GM12891 (cell line): ENCODE measurements around the gene BCL7C.

Experiments
- PAX5 ChIP-seq: IDR thresholded peaks from 2 replicates; pipeline ENCODE4 v1.6.1; 2011; ENCODE audit warnings: low read length, moderate library complexity, mild to moderate bottlenecking; ENCODE audit not compliant: insufficient read depth, severe bottlenecking
- POLR2A ChIP-seq: IDR thresholded peaks from 2 replicates; pipeline ENCODE4 v1.6.1; 2011; ENCODE audit warnings: low read depth, low read length, control low read depth
- POLR2AphosphoS5 ChIP-seq: IDR thresholded peaks from 2 replicates; pipeline ENCODE4 v1.6.1; 2011; ENCODE audit warnings: low read depth, low read length, control low read depth
- POU2F2 ChIP-seq: IDR thresholded peaks from 2 replicates; pipeline ENCODE4 v1.6.1; 2011; ENCODE audit warnings: low read depth, mild to moderate bottlenecking, control low read depth, low read length, moderate library complexity
- SPI1 ChIP-seq: IDR thresholded peaks from 2 replicates; pipeline ENCODE4 v1.6.1; 2011; ENCODE audit warnings: low read depth, low read length, control low read depth
- TAF1 ChIP-seq: IDR thresholded peaks from 2 replicates; pipeline ENCODE4 v1.6.1; 2011; ENCODE audit warnings: low read depth, low read length, control low read depth

GRCh38 chr16:30926937-30927788 is 33.3 kb upstream of the BCL7C start:
- no peak for TF ChIP-seq POLR2A
- TF ChIP-seq POLR2AphosphoS5, result no peak
- no peak for TF ChIP-seq SPI1
- no peak for TF ChIP-seq TAF1
- no peak for TF ChIP-seq POU2F2
- no peak for TF ChIP-seq PAX5
